Activated CD8-positive, alpha-beta T cell treated with anti-CD3 and anti-CD28 coated beads for 36 hours (primary cell): ENCODE data around the gene CDH23. TPM values are rescaled to one million over a fixed set of nuclear protein-coding genes. Genes with fewer than 3 reads are reported as not detected.

Experiments used
- ATAC-seq: fragments of 200-7000 bp; cut with Tn5 transposase; one replicate; pipeline ENCODE4 v1.10.0; 2021; ENCODE audit warnings: mild to moderate bottlenecking, moderate library complexity
- CTCF ChIA-PET: fragments of 350-600 bp; sonication (Branson Sonifier 250); formaldehyde crosslinking; loops from one replicate; lab custom pipeline; 2021; ENCODE audit warnings: antibody characterized with exemption; lab: Charles Lee
- POLR2A ChIA-PET: fragments of 350-600 bp; sonication (Branson Sonifier 250); formaldehyde crosslinking; loops from one replicate; lab custom pipeline; 2021; ENCODE audit warnings: antibody characterized with exemption; lab: Charles Lee
- DNase-seq: peaks from one replicate; pipeline ENCODE4 v3.0.0-alpha.2; 2020
- H3K27ac Mint-ChIP-seq: one replicate; pipeline ENCODE4 v1.8.0; 2021; ENCODE audit warnings: mild to moderate bottlenecking, mixed read lengths
- H3K27me3 Mint-ChIP-seq: one replicate; pipeline ENCODE4 v1.8.0; 2021; ENCODE audit warnings: mixed read lengths
- H3K36me3 Mint-ChIP-seq: one replicate; pipeline ENCODE4 v1.8.0; 2021; ENCODE audit warnings: low read depth, mixed read lengths
- H3K4me1 Mint-ChIP-seq: one replicate; pipeline ENCODE4 v1.8.0; 2021; ENCODE audit warnings: low read depth, mixed read lengths
- H3K4me3 Mint-ChIP-seq: one replicate; pipeline ENCODE4 v1.8.0; 2021; ENCODE audit warnings: mild to moderate bottlenecking, moderate library complexity, mixed read lengths
- H3K9me3 Mint-ChIP-seq: one replicate; pipeline ENCODE4 v1.8.0; 2021; ENCODE audit warnings: mixed read lengths
- intact Hi-C: fragments of 100-400 bp; cut with micrococcal nuclease; formaldehyde crosslinking; loops from one replicate; pipeline ENCODE4 v1.10.0; 2022
- total RNA-seq, 2 experiments: library from RNA; stranded (reverse); gene quantifications; one replicate each; pipeline ENCODE4 v1.2.3, GENCODE V29; 2021
- TF ChIP-seq, protein P1 (sequence below): fragments of 200-600 bp; IDR thresholded peaks from one replicate; pipeline ENCODE4 v1.8.0; 2022; ENCODE audit warnings: antibody characterized with exemption, mild to moderate bottlenecking

The CDH23 gene
- total RNA-seq, 2 experiments from 2014 or later, result 2.4 to 2.7 TPM

DNA sequence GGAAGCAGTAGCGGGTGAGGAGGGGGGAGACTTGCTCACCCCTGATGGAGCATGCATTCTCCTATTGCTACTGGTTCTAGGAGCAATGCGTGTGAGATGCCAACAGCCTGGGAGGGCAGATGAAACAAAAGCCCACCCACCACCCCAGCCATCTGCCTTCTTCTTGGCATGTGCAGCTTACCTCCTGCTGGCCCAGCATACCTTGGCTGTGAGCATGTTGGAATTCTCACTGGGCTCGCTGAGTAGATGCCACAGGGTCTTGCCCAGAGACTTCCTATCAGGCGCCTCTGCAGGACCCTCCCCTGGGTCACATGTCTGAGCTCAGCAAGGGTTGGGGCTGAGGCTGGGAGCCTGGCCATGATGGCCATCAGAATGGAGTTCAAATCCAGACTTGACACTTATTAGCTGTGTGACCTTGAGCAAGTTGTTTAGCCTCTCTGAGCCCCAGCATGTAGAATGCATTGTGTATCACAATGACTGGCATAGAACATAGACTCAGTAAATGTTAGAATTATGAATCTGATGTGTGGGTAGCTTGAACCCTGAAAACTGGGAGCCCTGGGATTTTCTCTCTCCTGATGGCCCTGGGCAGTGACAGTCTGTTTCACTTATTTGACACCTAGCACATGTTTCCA, 38.2 kb downstream of the CDH23 start:
- Mint-ChIP-seq H3K27me3 (no peaks in the 10 kb centered on the region), H3K36me3 (no peaks in the 10 kb centered on the region), H3K4me1 (peaks cover 3% of the 10 kb centered on the region), H3K27ac (no peak overlapping the region), H3K4me3 (no peak overlapping the region), H3K9me3 (no peaks in the 10 kb centered on the region)
- TF ChIP-seq, protein P1, sequence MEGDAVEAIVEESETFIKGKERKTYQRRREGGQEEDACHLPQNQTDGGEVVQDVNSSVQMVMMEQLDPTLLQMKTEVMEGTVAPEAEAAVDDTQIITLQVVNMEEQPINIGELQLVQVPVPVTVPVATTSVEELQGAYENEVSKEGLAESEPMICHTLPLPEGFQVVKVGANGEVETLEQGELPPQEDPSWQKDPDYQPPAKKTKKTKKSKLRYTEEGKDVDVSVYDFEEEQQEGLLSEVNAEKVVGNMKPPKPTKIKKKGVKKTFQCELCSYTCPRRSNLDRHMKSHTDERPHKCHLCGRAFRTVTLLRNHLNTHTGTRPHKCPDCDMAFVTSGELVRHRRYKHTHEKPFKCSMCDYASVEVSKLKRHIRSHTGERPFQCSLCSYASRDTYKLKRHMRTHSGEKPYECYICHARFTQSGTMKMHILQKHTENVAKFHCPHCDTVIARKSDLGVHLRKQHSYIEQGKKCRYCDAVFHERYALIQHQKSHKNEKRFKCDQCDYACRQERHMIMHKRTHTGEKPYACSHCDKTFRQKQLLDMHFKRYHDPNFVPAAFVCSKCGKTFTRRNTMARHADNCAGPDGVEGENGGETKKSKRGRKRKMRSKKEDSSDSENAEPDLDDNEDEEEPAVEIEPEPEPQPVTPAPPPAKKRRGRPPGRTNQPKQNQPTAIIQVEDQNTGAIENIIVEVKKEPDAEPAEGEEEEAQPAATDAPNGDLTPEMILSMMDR, result no peak
- intact Hi-C loops, result no loop called here
- ATAC-seq (no peak), DNase-seq (no peak)
- ChIA-PET CTCF (no interaction called here), POLR2A (interaction anchor here (0.8 kb wide), 1 partner anchor 271 kb away, joined by 3 read pairs; no protein-coding TSS in a partner anchor)

DNA sequence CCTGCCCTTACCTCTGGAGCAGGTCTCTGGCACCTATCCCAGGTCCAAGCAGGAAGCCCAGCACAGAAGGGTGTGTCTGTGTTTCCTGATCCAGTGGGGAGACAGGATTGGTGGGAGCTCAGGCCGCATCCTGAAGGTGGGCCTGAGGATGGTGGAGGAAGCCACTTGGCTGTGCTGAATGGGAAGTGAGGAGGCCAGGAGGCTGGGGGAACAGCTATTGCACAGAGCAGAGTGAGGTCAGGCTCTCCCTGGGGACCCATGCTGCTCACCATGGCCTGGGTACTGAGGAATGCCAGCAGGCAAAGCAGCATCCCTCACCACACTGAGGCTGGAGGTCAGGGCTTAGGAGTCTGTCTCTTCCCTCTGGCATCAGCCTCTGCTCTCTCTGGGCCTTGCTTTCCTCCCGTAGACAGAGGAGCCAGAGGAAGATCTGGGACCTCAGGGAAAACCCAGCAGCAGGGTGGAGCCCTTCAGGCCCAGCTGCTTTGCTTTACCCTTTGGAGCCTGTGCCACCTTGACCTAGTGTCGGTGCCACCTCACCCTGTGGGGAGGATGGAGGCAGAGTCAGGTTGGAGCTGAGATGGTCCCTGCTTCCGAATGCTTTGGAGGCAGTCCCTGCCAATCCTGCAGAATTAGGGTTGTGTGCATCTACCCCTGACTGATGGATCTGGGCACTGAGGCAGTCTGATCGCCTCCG, 39.0 kb downstream of the CDH23 start:
- TF ChIP-seq, protein P1, result no peak
- Mint-ChIP-seq H3K27ac (no peak overlapping the region), H3K27me3 (no peaks in the 10 kb centered on the region), H3K36me3 (no peaks in the 10 kb centered on the region), H3K4me1 (peaks cover 3% of the 10 kb centered on the region), H3K4me3 (no peak overlapping the region), H3K9me3 (no peaks in the 10 kb centered on the region)
- ChIA-PET CTCF (interaction anchor here (1.0 kb wide), 1 partner anchor 40 kb away, joined by 4 read pairs; the partner anchor contains the start of gene CDH23), POLR2A (interaction anchor here (0.8 kb wide), 1 partner anchor 15 kb away, joined by 3 read pairs; no protein-coding TSS in a partner anchor)
- ATAC-seq (no peak), DNase-seq (no peak)
- intact Hi-C loops, result no loop called here

GRCh38 chr10:71436268-71437125, 39.8 kb downstream of the CDH23 start:
- H3K4me3 Mint-ChIP-seq, result no peak overlapping the region
- H3K27ac Mint-ChIP-seq, result no peak overlapping the region
- no peaks in the 10 kb centered on the region for H3K27me3 Mint-ChIP-seq
- TF ChIP-seq, protein P1, result no peak
- H3K4me1 Mint-ChIP-seq, result peaks cover 3% of the 10 kb centered on the region
- ChIA-PET CTCF (interaction anchor here (1.0 kb wide), 1 partner anchor 40 kb away, joined by 4 read pairs; the partner anchor contains the start of gene CDH23), POLR2A (interaction anchor here (0.8 kb wide), 1 partner anchor 14 kb away, joined by 3 read pairs; no protein-coding TSS in a partner anchor)
- intact Hi-C loops, result no loop called here
- DNase-seq (no peak), ATAC-seq (no peak)
- H3K36me3 Mint-ChIP-seq, result no peaks in the 10 kb centered on the region
- H3K9me3 Mint-ChIP-seq, result no peaks in the 10 kb centered on the region

DNA sequence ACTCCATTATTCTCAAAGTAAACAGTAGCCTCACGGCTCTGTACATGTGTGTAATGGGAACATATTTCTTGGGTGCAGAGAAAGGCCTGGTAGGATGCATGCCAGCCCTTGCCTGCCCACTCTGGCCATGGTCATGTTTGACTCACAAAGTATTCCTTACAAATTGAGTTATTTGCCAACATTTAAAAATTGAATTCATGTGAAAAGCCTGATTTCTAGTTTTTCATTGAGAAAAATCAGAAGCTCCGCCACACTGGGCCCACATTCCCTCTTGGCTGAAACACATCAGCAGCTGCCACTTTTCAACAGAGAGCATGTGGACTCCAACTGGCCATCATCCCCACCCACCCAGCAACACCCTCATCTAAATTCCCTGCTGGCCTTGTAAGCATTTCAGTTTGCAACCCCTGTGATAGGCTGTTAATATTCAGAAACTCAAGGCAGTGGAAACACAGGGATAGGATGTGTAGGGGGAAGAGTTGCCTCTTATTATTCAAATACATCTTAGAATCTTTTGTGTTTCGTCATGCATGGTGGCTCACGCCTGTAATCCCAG, 40.9 kb downstream of the CDH23 start:
- Mint-ChIP-seq H3K4me1 (peaks cover 3% of the 10 kb centered on the region), H3K9me3 (no peaks in the 10 kb centered on the region), H3K4me3 (no peak overlapping the region), H3K27ac (no peak overlapping the region), H3K36me3 (no peaks in the 10 kb centered on the region), H3K27me3 (no peaks in the 10 kb centered on the region)
- CTCF ChIA-PET, result no interaction called here
- POLR2A ChIA-PET, result no interaction called here
- ATAC-seq (no peak), DNase-seq (no peak)
- TF ChIP-seq, protein P1, result no peak
- intact Hi-C loops, result no loop called here
